Measurements from ENCODE around the gene PRDX3.

Gene PRDX3

DNA sequence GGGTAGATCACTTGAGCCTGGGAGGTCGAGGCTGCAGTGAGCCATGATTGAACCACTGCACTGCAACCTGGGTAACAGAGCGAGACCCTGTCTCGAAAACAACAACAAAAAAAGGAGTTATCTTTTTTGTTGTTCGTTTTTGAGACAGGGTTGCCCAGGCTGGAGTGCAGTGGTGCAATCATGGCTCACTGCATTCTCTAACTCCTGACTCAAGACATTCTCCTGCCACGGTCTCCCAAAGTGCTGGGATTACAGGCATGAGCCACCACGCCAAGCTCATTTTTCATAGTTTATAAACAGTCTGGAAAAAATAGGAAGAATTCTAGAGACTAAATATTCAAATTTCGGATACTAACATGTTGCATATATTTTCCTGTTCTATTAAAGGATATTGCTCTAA lies 42.5 kb downstream of the PRDX3 start:
- no peak overlapping the region for H3K4me3 ChIP-seq
- peak overlapping the region in 1 of 2 donors; percentile 10 for H3K27ac ChIP-seq
- TF ChIP-seq, protein P1, sequence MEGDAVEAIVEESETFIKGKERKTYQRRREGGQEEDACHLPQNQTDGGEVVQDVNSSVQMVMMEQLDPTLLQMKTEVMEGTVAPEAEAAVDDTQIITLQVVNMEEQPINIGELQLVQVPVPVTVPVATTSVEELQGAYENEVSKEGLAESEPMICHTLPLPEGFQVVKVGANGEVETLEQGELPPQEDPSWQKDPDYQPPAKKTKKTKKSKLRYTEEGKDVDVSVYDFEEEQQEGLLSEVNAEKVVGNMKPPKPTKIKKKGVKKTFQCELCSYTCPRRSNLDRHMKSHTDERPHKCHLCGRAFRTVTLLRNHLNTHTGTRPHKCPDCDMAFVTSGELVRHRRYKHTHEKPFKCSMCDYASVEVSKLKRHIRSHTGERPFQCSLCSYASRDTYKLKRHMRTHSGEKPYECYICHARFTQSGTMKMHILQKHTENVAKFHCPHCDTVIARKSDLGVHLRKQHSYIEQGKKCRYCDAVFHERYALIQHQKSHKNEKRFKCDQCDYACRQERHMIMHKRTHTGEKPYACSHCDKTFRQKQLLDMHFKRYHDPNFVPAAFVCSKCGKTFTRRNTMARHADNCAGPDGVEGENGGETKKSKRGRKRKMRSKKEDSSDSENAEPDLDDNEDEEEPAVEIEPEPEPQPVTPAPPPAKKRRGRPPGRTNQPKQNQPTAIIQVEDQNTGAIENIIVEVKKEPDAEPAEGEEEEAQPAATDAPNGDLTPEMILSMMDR (IDR thresholded peaks at IDR 0.05) = no peak
- no peak for DNase-seq (ENCODE audit: low spot score)

DNA sequence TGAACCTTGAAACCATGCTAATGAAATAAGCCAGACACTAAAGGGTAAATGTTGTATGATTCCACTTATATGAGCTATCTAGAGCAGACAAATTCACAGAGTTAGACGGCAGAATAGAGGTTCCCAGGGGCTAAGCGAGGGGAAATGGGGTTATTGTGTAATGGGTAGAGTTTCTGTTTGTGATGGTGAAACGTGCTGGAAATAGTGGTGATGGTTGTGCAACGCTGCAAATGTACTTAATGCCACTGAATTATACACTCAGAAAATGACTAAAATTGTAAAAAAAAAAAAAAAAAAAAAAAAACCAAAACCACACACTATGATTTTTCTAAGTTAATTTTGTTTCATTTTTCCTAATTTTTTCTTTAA lies 43.1 kb downstream of the PRDX3 start:
- TF ChIP-seq, protein P1 (IDR thresholded peaks at IDR 0.05) = no peak
- H3K4me3 ChIP-seq = no peak overlapping the region
- no peak for DNase-seq (ENCODE audit: low spot score)
- peak overlapping the region in 1 of 2 donors; percentile 11 for H3K27ac ChIP-seq

DNA sequence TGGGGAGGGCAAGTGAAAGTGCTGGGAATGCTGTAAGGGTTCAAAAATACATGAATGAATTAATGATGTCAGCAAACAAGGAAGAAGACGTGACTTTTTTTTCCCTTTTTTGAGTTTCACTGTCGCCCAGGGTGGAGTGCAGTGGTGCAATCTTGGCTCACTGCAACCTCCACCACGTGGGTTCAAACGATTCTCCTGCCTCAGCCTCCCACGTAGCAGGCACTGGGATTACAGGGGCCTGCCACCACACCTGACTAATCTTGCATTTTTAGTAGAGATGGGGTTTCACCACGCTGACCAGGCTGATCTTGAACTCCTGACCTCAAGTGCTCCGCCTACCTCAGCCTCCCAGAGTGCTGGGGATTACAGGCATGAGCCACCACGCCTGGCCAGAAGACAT lies 44.7 kb downstream of the PRDX3 start:
- DNase-seq (ENCODE audit: low spot score) = no peak
- TF ChIP-seq, protein P1 (IDR thresholded peaks at IDR 0.05) = no peak
- H3K27ac ChIP-seq = no peak overlapping the region
- no peak overlapping the region for H3K4me3 ChIP-seq

DNA sequence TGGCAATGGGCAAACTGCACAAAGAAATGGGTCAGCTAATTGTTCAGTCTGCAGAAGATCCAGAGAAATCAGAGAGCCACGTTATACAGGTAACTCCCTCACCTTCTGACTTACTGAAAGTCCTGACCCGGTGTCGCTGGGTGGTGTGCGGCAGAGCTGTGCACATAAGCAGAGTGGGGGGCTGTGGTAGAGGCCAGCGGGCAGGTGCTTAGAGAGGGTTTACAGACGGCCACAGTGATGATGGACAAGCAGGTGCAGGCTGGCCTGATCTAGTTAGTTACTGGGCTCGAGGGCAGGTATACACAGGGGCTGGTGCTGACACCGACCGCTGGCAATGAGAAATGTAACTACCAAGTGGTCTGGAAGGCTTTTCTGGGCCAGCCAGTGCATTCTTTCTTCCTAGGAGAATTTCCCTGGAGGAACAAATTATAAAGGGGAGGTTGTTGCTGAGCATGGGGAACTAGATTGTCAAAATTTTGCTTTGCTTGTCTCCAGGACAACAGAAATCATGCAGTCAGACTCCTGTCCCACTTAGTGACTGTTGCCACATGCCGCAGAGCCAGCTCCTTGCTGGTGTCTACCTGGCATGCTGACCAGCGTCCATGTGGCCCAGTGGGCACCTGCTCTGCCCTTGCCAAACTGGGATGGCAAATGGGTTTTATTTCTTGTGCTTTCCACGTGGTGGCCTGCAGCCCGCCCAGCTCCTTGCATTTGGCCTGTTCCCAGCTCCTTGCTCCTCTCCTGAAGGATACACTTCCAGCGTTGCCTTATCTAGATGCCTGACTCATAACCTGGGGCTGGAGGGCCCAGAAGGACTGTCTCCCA lies 45.9 kb downstream of the PRDX3 start:
- Histone ChIP-seq H3K27ac (no peak overlapping the region), H3K4me3 (no peak overlapping the region)
- DNase-seq (ENCODE audit: low spot score) = no peak
- TF ChIP-seq, protein P1 (IDR thresholded peaks at IDR 0.05) = no peak

DNA sequence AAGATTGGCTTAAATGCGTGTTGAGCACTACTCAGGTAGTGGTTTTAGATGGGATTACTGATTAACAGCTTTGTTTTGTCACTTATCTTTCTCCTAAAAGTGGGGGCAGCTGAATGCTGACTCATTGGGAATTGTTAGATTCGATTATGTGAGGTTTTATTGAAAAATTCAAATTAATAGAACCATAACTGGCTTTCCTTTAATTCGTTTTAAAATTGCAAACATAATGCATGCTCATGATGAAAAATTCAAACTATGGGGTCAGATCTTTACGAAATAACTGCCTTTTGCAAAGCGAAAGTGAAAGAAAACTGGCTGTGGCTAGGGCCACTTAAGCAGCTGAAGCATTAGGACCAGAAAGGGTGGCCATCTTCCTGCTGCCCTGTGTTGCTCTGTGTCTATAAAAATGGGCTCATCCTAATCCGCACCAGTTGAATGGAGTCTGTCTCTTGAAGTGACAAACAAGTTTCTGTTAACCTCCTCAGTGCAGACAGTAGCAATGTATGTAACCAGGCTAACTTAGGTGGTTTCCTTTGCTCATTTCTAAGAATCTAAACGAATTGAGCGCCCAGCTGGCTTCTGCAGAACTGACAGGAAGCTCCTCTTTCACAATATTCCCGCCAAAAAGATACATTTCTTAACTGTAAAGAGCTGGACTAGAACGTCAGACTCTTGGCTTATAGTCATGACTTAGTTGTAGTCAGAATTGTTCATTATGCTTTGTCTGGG lies 46.9 kb downstream of the PRDX3 start:
- Histone ChIP-seq H3K27ac (peak overlapping the region in 1 of 2 donors; percentile 38), H3K4me3 (peak overlapping the region; percentile 61)
- DNase-seq (ENCODE audit: low spot score) = no peak
- TF ChIP-seq, protein P1 (IDR thresholded peaks at IDR 0.05) = no peak

DNA sequence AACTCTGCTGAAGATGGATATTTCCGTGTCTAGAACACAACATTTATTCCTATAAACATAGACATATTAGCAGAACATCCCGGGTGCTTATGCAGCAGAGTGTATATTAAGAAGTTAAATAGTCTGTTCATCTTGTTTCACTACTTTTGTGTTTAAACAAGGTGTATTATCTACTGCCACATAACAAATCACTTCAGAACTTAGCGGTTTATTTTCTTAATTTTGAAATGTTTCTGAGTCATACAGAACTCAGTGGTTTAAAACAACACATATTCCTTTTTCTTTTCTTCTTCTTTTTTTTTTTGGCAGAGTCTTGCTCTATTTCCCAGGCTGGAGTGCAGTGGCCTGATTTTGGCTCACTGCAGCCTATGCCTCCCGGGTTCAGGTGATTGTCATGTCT lies 48.9 kb downstream of the PRDX3 start:
- TF ChIP-seq, protein P1 (IDR thresholded peaks at IDR 0.05) = no peak
- DNase-seq (ENCODE audit: low spot score) = no peak
- H3K27ac ChIP-seq = no peak overlapping the region
- no peak overlapping the region for H3K4me3 ChIP-seq
